Activated T-helper 1 cell treated with Interleukin-2 at 50 U/mL for 16 hours (primary cell): ENCODE measurements around the gene RETSAT.

Source experiments
- DNase-seq: peaks from one replicate; pipeline ENCODE4 v3.0.0-alpha.2; 2020; ENCODE audit warnings: low read depth

The RETSAT gene

GRCh38 chr2:85307527-85307897 lies 46.8 kb downstream of the RETSAT start:
- no peak for DNase-seq

DNA sequence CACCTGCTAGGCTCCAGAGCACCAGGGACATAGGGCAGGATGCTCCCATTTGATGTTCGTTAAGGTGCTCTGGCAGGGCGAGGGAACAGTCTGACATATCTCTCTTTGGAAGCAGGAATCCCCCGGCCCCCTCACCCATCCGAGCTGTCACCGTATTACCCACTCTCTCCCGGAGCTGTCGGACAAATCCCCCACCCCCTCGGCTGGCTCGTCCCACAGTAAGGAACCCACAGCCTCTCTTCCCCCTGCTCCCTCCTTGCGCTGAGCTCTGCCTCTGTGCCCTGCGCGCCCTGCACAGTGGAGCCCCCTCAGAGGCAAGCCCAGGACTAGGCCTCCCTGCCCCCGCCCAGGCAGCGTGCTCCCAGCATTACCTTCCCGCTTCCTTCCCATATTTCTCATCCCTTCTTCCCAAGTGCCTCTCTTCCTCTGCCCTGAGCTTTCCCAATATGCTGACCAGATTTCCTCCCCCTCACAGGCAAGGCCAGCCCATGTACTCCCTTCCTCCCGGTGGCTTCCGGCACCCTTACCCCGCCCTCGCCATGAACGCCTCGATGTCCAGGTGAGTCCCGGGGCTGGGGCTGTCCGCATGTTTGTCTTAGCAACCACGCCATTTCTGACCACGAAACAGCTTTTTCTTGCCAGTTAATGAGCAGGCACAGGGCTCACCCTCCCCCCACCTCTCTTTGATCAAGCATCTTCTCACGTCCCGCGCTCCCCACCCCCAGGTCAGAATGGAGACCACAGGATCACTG lies 50.4 kb downstream of the RETSAT start:
- DNase-seq: no peak

- DNase-seq: no peak
These were observed 52.2 kb downstream of the RETSAT start for GRCh38 chr2:85302121-85302520.
